Lung (tissue), 16 donors: ENCODE measurements around the gene A3GALT2. TPM values are rescaled to one million over a fixed set of nuclear protein-coding genes. Genes with fewer than 3 reads are reported as not detected.

Experiments used
- ATAC-seq: fragments of 200-7000 bp; cut with Tn5 transposase; one replicate; pipeline ENCODE4 v1.9.1; 2020; ENCODE audit warnings: moderate number of reproducible peaks; ENCODE audit not compliant: insufficient read depth, low FRiP score
- DNase-seq, 3 donors: peaks; one replicate each; pipeline ENCODE4 v3.0.0-alpha.2; 2013 to 2017
- H3K27ac ChIP-seq, 2 donors: one replicate each; pipeline ENCODE4 v1.5.1; 2013; ENCODE audit warnings: mild to moderate bottlenecking in 2 of 2, moderate library complexity in 2 of 2, control low read depth in 1 of 2, inconsistent platforms in 1 of 2, low read depth in 1 of 2, low read length in 1 of 2
- H3K27me3 ChIP-seq, 3 donors: one replicate each; pipeline ENCODE4 v1.5.1; 2013; ENCODE audit warnings: low read length in 2 of 3; ENCODE audit not compliant: control insufficient read depth in 3 of 3, insufficient read depth in 3 of 3
- H3K36me3 ChIP-seq, 4 donors: one replicate each; pipeline ENCODE4 v1.5.1; 2013; ENCODE audit warnings: low read length in 4 of 4, mild to moderate bottlenecking in 1 of 4, moderate library complexity in 1 of 4; ENCODE audit not compliant: control insufficient read depth in 4 of 4, insufficient read depth in 4 of 4
- H3K4me1 ChIP-seq, 5 donors: one replicate each; pipeline ENCODE4 v1.5.1; 2013; ENCODE audit warnings: low read length in 5 of 5, mild to moderate bottlenecking in 2 of 5, moderate library complexity in 1 of 5; ENCODE audit not compliant: control insufficient read depth in 5 of 5, insufficient read depth in 5 of 5
- H3K4me3 ChIP-seq: one replicate; pipeline ENCODE4 v1.5.1; 2013; ENCODE audit warnings: mild to moderate bottlenecking, control low read depth, moderate library complexity
- H3K9ac ChIP-seq, 2 donors: one replicate each; pipeline ENCODE4 v1.5.1; 2013; ENCODE audit warnings: low read length in 2 of 2, control low read depth in 1 of 2; ENCODE audit not compliant: insufficient read depth in 1 of 2
- H3K9me3 ChIP-seq, 4 donors: one replicate each; pipeline ENCODE4 v1.5.1; 2013; ENCODE audit warnings: low read length in 3 of 4, mild to moderate bottlenecking in 1 of 4, moderate library complexity in 1 of 4; ENCODE audit not compliant: control insufficient read depth in 4 of 4, insufficient read depth in 3 of 4
- CTCF ChIP-seq: IDR thresholded peaks from 2 replicates; pipeline ENCODE4 v1.5.1; 2012; ENCODE audit warnings: mild to moderate bottlenecking; ENCODE audit errors: control extremely low read depth, extremely low read depth
- WGBS, 2 donors: extraction: QIAGEN DNeasy Blood & Tissue Kit; methylation state at CpG; one replicate each; pipeline ENCODE4 v1.1.7; 2013; 5-methylcytosine and 5-hydroxymethylcytosine counted together
- long read RNA-seq, 5 donors: transcript quantifications; one replicate each; lab custom pipeline, GENCODE V29; 2026
- polyA plus RNA-seq, 2 donors: library from polyadenylated mRNA; stranded (reverse); fragments of 200-250 nt; gene quantifications; one replicate each; pipeline ENCODE4 v1.2.1, GENCODE V29; 2013
- total RNA-seq, 2 donors: library from RNA; depleted of rRNA in 1 of 2; stranded (reverse); fragments of >200 nt in 1 of 2; gene quantifications; one replicate each; pipeline ENCODE4 v1.2.1, GENCODE V29; 2014 to 2021
- donor health status: control.
- donor health status: control.
- donor health status: Bipolar disorder and iron deficiency.
- donor health status: healthy.
- donor health status: DM: yes; HTN: yes; CAD: no.

The A3GALT2 gene
- total RNA-seq (under 1 TPM in 1 of 2 donors, not detected in 1; 0.28 TPM), polyA plus RNA-seq (under 1 TPM in 1 of 2 donors, not detected in 1; 0.07 TPM)
- long read RNA-seq, donor 1 = 0 reads
- long read RNA-seq, donor 2 = 0 reads
- long read RNA-seq, donor 3 = 0 reads
- long read RNA-seq, donor 4 = 0 reads
- long read RNA-seq, donor 5 = 0 reads

DNA sequence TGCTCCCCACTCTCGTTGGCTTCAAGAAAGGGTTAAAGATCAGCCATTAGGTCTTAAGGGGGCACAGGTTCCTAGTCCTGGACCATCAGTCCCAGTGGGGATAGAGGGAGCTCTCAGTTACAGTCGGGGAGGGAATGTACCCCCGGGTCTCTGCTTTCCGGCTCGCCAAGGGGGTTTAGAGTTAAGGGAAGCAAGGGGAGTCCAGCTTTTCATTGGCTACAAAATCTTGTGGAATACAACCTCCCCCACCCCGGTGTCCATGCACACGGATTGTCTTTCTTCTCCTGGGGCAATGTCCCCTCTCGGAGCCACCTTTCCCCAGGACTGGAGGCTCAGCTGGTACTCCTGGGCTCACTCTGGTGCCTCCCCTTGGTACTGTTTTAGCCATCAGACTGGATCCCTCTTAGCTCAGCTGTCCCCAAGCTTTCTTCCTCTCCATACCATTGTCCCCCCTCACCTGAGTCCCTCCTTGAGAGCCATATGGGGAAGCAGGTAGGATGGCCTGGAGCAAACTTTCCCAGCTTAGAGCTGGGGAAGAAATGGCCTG, at the start of gene A3GALT2:
A3GALT2 (minus strand) TSS at position 480 of the 547 bp plus-strand sequence; CDS start at position 480, 0 bp downstream.
- Histone ChIP-seq H3K9me3 (no peaks in the 10 kb centered on the region), H3K9ac (no peak within 1 kb of the TSS), H3K4me1 (no peaks in the 10 kb centered on the region), H3K4me3 (no peak within 1 kb of the TSS), H3K27me3 (peaks cover 0 to under 1% (median 0%) of the 10 kb centered on the region in 3 donors), H3K36me3 (peaks cover 28 to 34% (median 29%) of the 10 kb centered on the region in 4 donors), H3K27ac (no peak within 1 kb of the TSS)
- no peak for DNase-seq
- no peak for TF ChIP-seq CTCF
- WGBS, 2 donors = 77 to 85% methylated on average over 8 of the region's 8 CpGs
- no peak for ATAC-seq

GRCh38 chr1:33370301-33370700, 49.4 kb upstream of the A3GALT2 start:
- H3K36me3 ChIP-seq = peaks cover 2 to 6% (median 4%) of the 10 kb centered on the region in 4 donors
- no peak overlapping the region for H3K27ac ChIP-seq
- DNase-seq (no peak), ATAC-seq (no peak)
- H3K4me1 ChIP-seq = peaks cover 3 to 24% (median 18%) of the 10 kb centered on the region in 5 donors
- 78 to 81% methylated on average over 4 of the region's 4 CpGs for WGBS, 2 donors
- no peak overlapping the region for H3K9ac ChIP-seq
- TF ChIP-seq CTCF = no peak
- H3K4me3 ChIP-seq = no peak overlapping the region
- no peaks in the 10 kb centered on the region for H3K9me3 ChIP-seq
- no peaks in the 10 kb centered on the region for H3K27me3 ChIP-seq

DNA sequence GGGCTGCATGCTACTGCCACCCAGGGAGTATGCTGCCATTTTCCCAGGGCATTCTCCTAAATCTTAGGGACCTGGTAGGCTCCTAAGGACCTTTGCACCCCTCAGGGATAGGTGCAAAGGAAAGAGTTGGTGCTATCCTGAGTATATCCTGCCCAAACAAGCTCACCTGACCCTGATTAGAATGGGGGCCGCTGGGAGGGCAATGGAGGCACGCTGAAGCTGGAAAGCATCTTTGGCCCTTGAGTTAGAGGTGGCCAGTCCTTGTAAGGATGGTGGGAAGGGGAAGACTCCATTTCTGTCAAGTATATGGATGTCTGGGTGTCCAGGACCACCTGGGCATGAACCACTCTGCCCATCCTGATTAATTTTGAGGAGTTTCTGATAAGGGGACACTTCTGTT, 48.9 kb upstream of the A3GALT2 start:
- no peak for TF ChIP-seq CTCF
- H3K9me3 ChIP-seq = no peaks in the 10 kb centered on the region

More for the DNA sequence above, 48.9 kb upstream of the A3GALT2 start:
- peaks cover 3 to 30% (median 23%) of the 10 kb centered on the region in 5 donors for H3K4me1 ChIP-seq
- no peak overlapping the region for H3K27ac ChIP-seq
- no peak overlapping the region for H3K9ac ChIP-seq
- no peaks in the 10 kb centered on the region for H3K27me3 ChIP-seq
- peaks cover 2 to 6% (median 4%) of the 10 kb centered on the region in 4 donors for H3K36me3 ChIP-seq
- DNase-seq (no peak), ATAC-seq (no peak)
- no peak overlapping the region for H3K4me3 ChIP-seq
- 48 to 98% methylated on average over 2 of the region's 2 CpGs for WGBS, 2 donors
